ENCODE measurements around the gene CEP95.

- TF ChIP-seq, protein P1, sequence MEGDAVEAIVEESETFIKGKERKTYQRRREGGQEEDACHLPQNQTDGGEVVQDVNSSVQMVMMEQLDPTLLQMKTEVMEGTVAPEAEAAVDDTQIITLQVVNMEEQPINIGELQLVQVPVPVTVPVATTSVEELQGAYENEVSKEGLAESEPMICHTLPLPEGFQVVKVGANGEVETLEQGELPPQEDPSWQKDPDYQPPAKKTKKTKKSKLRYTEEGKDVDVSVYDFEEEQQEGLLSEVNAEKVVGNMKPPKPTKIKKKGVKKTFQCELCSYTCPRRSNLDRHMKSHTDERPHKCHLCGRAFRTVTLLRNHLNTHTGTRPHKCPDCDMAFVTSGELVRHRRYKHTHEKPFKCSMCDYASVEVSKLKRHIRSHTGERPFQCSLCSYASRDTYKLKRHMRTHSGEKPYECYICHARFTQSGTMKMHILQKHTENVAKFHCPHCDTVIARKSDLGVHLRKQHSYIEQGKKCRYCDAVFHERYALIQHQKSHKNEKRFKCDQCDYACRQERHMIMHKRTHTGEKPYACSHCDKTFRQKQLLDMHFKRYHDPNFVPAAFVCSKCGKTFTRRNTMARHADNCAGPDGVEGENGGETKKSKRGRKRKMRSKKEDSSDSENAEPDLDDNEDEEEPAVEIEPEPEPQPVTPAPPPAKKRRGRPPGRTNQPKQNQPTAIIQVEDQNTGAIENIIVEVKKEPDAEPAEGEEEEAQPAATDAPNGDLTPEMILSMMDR (conservative IDR thresholded peaks at IDR 0.05), result no peak
- TF ChIP-seq ZFX (IDR thresholded peaks at IDR 0.05), result no peak
Measured at GRCh38 chr17:64471440-64471839, 35.3 kb upstream of the CEP95 start.

Data from C4-2B (cell line).